ENCODE data around the gene RHBDL1. TPM values are rescaled to one million over a fixed set of nuclear protein-coding genes. Genes with fewer than 3 reads are reported as not detected.

RHBDL1 gene
- total and polyA plus RNA-seq, 9 of the 15 experiments (the other 6 are each of a cell fraction or from before 2014, with no cell fraction given) = 0.03 to 5.6 (median 1.3) TPM; not detected in 1

DNA sequence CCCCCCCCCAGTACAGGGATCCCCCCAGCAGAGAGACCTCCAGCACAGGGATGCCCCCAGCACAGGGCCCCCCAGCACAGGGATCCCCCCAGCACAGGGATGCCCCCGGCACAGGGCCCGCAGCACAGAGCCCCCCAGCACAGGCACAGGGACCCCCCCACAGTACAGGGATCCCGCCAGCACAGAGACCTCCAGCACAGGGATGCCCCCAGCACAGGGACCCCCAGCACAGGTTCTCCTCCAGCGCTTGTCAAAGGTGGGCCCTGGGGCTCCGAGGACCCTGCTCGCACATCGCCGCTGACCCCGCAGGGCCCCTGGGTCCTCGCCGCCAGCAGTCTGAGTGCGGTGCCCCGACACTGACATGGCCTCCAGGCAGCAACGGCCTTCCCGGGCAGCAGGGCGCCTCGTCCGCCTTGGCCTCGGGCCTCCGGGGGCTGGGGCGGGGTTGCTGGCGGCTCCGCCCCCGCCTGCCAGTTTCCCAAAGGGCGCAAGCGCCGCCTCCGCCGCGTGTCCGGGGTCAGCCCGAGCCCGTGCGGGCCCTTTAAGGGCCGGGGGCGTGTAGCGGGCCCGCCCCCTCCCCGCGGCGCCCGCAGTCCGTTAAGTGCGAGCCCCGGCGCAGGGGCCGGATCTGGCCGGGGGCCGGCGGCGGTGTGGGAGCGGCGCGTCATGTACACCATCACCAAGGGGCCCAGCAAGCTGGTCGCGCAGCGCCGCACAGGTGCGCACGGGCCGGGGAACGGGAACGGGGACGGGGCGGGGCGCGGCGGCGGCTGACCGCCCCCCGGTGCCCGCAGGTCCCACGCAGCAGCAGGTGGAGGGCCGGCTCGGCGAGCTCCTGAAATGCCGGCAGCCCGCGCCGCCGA lies 33.9 kb upstream of the RHBDL1 start, which contains the start of gene MCRIP2 (continued):
- TF ChIP-seq ZBTB40 (IDR thresholded peaks at IDR 0.05) (peak; percentile 53), ZBTB40 (CRISPR knock-in tag; IDR thresholded peaks at IDR 0.05) (no peak), CREB1 (IDR thresholded peaks at IDR 0.05) (no peak), CREB1 (CRISPR knock-in tag; IDR thresholded peaks at IDR 0.05) (no peak), NCOA4 (IDR thresholded peaks at IDR 0.05; ENCODE audit: partially characterized antibody) (no peak), SAFB (IDR thresholded peaks at IDR 0.05; ENCODE audit: borderline replicate concordance, low read depth, low read length) (no peak), DACH1 (IDR thresholded peaks at IDR 0.05; ENCODE audit: partially characterized antibody) (no peak), ELF4 (CRISPR knock-in tag; IDR thresholded peaks at IDR 0.05) (no peak), TFAM (CRISPR knock-in tag; conservative IDR thresholded peaks at IDR 0.05) (no peak), CBX3 (IDR thresholded peaks at IDR 0.05; ENCODE audit: borderline replicate concordance in 1 of 2, low read length in 2 of 2) (no peak), MTA2 (IDR thresholded peaks at IDR 0.05; ENCODE audit: low read depth) (no peak), PHF8 (IDR thresholded peaks at IDR 0.05; ENCODE audit: borderline replicate concordance, low read length) (peak; percentile 92; the same call in 1 of the 2 replicates), MTF1 (CRISPR knock-in tag; IDR thresholded peaks at IDR 0.05; ENCODE audit: borderline replicate concordance) (no peak)
- TF ChIP-seq, protein P1, sequence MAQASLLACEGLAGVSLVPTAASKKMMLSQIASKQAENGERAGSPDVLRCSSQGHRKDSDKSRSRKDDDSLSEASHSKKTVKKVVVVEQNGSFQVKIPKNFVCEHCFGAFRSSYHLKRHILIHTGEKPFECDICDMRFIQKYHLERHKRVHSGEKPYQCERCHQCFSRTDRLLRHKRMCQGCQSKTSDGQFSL (CRISPR knock-in tag; IDR thresholded peaks at IDR 0.05) = no peak
- TF ChIP-seq, protein P1 (tag; IDR thresholded peaks at IDR 0.05) = 0 out of 4 replicates have a peak, but pooled peaks of 1 of the 2 experiments have one; percentile 30

All from K562 (cell line).